GM18909 (cell line): ENCODE results near the gene PI4K2A.

Experiments
- ATAC-seq: cut with Tn5 transposase; IDR thresholded peaks from one replicate; pipeline ENCODE4 v1.9.1; 2021; ENCODE audit warnings: mild to moderate bottlenecking; ENCODE audit not compliant: unreplicated experiment, poor library complexity

PI4K2A gene

DNA sequence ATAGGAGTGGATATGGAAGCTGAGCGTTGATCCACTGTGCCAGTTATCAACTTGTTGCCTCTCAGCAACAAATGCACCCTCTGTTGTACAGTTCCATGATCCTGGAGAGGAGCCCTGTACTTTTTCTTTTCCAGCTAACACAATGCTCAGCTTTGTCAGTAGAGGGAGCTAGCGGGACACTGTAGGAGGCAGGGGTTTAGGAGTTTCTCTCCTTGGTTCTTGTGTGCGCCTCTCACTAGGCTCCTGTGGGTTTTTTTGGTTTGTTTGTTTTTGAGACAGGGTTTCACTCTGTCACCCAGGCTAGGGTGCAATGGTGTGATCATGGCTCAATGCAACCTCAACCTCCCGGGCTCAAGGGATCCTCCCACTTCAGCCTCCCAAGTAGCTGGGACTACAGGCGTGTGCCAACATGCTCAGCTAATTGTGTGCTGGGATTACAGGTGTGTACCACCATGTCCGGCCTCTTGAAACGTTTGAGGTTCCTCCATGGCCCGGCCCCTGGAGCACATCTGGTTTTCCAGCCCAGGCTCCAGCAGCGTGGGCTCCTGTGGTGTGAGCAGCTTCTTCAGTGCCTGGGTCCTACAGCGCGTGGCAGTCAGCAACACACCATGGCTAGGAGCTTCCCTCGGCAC is 61.1 kb downstream of the PI4K2A start:
- peak; percentile 80 for ATAC-seq

- no peak for ATAC-seq
Observed at GRCh38 chr10:97703398-97704067, 63.1 kb downstream of the PI4K2A start.

DNA sequence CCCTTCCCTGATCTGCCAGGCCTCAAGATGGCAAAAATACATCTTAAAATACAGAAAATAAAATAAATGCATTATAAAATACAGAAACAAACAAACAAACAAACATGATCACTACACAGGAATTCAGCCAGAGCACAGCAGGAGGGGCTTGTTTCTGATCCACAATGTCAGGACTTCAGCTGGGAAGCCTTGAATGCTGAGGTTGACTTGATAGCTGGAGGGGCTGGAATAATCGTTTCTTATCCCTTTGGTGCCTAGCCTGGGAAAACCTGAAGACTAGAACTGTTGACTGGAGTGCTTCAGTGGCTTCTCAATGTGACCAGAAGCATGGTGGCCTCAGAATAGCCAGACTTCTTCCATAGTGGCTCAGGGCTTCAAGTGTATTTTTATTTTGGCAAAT is 63.9 kb downstream of the PI4K2A start:
- ATAC-seq = no peak

DNA sequence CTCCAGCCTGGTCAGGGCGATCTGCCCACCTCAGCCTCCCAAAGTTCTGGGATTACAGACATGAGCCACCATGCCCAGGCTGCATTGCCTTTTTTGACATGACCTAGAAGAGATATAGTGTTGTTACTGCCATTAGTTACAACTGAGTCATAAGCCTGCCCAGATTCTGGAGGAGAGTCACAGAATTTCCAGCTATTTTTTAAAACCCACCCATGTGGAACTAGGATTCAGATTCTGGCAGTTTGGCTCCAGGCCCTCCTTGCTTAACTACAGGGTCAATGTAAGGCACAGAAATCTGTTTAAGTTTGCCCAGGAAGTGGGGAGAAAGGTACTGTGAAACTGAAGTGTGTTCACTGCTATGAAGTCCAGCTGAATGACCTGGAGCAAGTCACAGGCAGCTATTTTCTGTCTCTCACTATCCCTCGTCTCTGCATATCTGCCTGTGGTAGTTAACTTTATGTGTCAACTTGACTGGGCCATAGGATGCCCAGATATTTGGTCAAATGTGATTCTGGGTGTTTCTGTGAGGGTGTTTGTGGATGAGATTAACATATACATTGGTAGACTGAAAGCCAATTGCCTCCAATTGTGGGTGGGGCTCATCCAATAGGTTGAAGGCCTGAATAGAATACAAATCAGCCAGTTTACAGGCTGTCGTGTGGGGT is 64.7 kb downstream of the PI4K2A start:
- no peak for ATAC-seq

DNA sequence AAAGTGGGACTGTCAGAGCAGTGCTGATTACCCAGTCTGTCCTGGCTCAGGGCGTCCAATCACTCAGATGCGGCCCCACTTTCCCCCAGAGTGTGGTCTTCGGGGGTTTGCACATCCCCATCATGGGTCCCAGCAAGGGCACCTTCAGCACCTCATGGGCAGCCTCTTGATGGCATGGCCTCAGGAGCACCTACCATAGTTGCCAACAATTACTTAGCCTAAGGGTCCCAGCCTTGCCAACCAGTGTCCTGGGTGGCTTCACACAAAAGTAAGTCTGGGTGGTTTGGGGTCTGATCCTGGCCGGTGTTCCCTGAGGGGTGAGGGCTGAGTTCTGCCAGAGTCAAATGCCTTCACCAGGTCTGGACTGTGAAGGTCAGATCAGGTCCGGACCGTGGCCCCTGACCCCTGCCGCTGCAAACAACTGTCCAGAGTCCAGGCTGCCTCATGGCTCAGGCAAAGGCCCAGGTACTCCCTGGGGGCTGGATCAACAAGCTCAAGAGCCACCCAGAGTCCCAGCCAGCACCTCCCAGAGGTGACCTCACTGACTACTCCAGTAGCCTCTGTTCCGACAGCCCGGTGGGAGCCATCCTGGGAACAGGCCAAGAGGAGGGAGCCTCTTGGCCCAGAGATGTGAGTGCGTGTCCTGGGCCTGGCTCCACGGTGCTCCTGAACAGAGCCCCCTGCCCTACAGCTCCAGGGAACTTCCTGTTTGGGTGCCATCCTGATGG is 66.8 kb downstream of the PI4K2A start:
- no peak for ATAC-seq

GRCh38 chr10:97708167-97708566 is 67.7 kb downstream of the PI4K2A start:
- ATAC-seq = no peak

DNA sequence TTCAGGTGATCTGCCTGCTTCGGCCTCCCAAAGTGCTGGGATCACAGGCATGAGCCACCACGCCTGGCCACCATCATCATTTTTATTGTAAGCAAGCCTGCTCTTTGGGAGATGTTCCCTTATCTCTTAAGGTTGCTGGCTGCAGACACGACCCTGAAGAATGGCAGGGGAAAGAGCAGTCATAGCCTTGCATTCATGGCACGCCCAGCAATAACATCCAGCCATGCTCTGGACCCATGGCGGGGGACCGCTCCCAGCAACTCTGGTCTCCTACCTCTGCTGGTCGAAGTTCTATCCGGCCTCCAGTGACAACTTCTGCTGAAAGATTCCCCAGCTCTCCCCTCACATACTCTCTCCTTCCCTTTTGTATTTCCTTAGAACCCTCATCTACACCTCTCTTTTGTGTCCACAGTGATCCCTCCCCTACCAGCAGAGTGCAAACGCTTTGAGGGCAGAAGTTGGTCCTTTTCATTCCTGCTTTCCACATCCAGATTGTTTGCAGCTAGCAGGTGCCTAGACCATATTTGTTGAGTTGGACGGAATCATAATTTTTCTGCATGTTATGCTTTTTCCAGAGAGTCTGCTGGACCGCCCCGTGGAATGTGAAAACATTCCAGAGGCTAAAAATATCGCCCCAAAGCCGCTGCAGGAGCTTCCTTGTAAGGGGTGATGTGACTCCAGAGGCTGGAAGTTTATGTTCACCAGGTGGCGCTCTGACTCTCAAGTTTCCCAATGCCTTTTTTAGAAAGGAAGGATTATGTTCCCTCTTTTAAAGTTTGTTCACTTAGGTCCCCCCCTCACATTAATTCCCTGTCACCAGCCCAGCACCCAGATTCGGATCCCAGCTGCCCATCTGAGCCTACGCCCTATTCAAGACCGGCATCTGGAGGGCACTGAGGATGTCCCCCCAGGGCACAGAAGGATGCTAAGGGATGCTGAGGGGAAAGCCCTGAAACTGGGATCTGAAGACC is 68.8 kb downstream of the PI4K2A start:
- no peak for ATAC-seq

DNA sequence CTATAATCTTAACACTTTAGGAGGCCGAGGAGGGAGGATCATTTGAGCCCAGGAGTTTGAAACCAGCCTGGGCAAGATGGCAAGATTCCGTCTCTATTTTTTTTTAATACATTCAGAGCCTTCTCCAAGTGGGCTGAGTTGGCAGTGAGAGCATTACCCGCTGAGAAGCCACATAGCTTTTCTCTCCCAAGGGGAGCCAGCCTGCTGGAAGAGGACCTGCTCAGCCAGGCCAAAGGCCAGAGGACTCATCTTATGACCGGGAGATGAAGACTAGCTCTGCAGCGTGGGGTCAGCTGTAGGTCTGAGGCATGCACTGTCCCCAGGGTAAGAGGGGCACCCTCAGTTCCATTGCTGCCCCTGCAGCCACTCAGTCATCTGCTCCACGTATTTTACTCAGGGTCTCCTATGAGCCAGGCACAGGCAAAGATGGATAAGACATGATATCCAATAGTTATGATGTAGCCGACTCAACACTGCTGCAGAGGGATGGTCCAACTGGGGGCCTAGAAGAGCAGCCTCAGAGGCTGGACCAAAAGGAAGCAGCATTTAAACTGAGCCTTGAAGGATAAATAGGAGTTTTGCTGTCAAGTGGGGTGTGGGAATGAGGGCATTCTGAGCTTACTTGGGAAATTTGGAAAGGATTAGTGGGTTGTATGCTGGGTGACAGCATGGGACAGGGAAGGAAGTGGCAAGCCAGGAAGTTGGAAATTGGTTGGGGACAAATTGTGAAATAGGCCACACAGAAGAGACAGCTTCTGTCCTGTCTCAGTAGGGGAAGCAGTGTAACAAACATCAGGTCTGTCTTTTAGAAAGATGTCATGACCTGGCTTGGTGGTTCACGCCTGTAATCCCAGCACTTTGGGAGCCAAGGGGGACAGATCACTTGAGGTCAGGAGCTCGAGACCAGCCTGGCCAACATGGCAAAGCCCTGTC is 71.4 kb downstream of the PI4K2A start:
- no peak for ATAC-seq

DNA sequence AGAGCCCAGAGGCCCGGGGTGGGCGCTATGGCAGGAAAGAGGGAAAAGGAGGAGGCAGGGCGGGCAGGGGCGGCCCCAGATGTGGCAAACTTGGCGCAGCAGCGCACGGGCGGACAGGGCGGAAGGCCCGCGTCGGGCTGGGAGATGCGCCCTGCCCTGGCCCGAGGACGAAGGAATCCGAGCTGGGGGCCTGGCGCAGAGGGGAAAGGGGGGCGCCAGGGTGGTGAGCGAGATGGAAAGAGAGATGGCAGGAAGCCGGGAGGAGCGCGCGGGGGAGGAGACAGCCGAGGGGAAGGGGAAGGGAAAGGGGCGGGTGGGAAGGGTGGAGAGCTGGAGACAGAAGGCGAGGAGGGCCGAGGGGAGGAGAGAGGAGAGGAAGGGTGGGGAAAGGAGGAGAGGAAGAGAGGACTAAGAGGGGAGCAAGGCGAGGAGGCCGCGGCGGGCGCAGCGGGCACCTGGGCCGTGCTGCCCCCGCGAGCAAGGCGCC is 72.9 kb downstream of the PI4K2A start, which contains the start of gene MARVELD1:
MARVELD1 (plus strand) TSS at position 392 of the 487 bp plus-strand sequence. CDS start 147 bp downstream, outside the sequence.
- no peak for ATAC-seq

DNA sequence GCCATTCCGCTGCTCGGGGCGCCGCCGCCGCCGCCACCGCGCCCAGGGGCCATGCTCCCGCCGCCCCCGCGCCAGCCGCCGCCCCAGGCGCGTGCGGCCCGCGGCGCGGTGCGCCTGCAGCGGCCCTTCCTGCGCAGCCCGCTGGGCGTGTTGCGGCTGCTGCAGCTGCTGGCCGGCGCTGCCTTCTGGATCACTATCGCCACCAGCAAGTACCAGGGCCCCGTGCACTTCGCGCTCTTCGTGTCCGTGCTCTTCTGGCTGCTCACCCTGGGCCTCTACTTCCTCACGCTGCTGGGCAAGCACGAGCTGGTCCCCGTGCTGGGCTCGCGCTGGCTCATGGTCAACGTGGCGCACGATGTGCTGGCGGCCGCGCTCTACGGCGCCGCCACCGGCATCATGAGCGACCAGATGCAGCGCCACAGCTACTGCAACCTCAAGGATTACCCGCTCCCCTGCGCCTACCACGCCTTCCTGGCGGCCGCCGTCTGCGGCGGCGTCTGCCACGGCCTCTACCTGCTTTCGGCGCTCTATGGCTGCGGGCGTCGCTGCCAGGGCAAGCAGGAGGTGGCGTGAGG is 73.4 kb downstream of the PI4K2A start:
- ATAC-seq = peak; percentile 83

- peak; percentile 54 for ATAC-seq
Observed at GRCh38 chr10:97714401-97715258, 74.2 kb downstream of the PI4K2A start.

DNA sequence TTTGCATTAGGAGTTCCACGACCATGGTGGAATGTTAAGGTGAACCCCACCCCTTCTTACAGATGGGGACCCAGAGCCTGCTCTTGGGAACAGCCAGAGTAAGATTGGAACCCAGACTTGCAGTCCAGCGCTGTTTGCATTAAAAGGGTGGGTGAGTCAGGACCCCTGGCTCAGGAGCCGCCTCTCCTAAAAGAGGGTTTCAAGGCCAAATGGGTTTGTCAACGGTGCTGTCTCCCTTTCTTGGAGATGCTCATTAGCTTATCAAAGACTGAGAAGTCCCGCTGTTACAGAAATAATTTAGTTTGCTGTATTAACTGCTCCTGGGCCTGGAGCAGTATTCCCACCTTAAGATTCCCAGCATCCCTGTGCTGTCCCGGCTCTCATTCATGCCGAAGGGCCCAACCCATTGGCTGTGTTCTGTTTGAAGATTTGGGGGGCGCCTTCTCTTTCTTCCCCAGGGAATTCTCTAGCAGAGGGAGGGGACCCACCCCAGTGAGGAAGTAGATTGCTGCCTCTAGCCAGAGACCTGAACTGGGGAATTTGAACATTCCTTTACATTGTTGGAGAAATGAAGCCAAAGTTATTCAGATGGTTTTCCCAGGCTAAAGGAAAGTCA is 74.9 kb downstream of the PI4K2A start:
- ATAC-seq = no peak

- no peak for ATAC-seq
Observed at GRCh38 chr10:97717627-97718026, 77.2 kb downstream of the PI4K2A start.

DNA sequence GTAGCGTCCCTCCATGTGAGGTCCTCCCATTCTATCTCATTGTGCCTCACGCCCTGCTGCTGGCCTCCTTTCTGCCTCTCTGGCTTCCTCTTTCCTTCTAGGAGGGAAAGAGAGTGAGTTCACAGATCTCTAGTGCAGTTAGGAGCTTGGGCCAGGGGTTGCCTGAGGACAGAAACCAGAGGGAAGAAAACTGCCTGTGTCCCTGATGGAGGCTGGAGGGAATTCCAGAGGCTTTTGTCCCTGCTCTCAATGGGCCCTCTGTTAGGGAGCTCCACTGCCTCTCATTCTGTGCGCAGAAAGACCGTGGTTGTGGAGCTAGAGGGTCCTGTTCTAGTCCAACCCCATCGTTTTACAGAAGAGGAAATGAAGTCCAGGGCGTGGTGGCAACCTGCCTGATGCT is 77.7 kb downstream of the PI4K2A start:
- ATAC-seq = no peak

DNA sequence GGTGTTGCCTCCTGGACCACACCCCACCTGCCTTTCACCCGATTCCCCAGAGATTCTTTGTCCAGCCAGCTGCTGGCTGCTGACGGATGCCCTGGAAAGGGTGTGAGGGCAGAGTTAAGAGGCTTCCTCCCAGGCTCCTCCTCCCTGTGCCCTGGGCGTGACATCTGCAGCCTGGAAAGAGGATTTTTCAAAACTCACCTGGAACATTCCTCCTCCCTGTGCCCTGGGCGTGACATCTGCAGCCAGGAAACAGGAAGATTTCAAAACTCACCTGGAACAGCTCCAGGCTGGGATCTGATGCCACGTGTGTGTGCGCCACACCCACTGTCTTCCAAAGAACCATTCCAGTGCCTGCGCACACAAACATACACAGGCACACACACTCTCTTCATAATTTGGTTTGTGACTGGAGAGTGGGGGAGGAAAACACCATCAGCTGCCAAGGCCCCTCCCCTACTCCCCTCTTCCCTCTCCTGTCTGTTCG is 78.2 kb downstream of the PI4K2A start:
- ATAC-seq = no peak

DNA sequence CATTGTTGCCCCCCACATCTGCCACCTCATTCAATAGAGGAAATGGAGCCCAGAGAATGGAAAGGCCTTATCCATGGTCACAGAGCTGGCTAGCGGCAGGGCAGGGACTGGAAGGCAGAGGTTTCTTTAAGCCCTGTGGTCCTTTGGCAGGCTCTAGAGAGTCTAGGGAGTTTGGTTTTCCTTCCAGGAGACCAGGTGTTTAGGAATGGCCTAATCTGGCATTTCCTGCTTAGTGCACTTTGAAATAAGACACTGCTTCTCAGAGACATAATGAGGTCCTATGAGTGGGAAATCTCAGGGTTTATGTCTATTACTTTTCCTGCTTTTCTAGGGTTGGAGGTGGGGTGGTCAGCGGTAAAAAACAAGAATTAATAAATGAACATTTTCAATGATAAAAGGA is 79.1 kb downstream of the PI4K2A start:
- no peak for ATAC-seq
